Stimulated activated CD4-positive, alpha-beta T cell treated with anti-CD3 and anti-CD28 coated beads, Interleukin-2, amount 100 ng/mL, for 48 hours (primary cell): ENCODE measurements around the gene APOA4.
"Not testable (repeated sequence)": the region's sequence is repeated elsewhere in the genome, so short reads cannot be mapped to it uniquely, and the experiment has no call there.

ENCODE experiments used
- DNase-seq, 2 donors: peaks; one replicate each; pipeline ENCODE4 v3.0.0-alpha.2; 2020

Gene APOA4

DNA sequence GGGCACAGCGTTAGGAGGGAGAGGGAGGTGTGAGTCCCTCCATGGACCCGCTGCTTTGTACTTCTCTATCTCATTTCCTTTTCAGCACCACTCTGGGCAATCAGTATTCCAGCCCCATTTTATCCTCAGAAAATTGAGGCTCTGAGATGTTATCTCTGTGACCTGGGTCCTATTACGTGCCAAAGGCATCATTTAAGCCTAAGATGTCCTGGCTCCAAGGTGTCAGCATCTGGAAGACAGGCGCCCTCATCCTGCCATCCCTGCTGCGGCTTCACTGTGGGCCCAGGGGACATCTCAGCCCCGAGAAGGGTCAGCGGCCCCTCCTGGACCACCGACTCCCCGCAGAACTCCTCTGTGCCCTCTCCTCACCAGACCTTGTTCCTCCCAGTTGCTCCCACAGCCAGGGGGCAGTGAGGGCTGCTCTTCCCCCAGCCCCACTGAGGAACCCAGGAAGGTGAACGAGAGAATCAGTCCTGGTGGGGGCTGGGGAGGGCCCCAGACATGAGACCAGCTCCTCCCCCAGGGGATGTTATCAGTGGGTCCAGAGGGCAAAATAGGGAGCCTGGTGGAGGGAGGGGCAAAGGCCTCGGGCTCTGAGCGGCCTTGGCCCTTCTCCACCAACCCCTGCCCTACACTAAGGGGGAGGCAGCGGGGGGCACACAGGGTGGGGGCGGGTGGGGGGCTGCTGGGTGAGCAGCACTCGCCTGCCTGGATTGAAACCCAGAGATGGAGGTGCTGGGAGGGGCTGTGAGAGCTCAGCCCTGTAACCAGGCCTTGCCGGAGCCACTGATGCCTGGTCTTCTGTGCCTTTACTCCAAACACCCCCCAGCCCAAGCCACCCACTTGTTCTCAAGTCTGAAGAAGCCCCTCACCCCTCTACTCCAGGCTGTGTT, 5.8 kb upstream of the APOA4 start:
- no peak for DNase-seq

DNA sequence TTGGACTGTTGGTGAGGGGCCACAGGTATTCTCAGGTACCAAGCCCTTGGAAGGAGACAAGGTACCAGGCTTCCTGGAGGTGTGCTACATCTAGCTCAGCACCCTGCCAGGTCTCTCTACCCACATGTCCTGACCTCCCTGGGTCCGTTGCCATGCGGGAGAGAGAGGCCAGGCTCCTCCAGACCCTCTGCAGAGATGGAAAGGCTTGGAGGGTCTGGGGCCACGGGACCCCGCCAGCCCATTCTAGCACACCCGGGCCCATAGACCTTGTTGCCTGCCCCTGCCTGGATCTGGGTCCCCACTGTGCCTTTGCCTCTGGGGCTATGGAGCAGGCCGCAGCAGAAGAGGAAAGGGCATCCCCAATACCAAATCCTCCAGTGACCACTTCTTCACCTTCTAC, 4.4 kb upstream of the APOA4 start:
- DNase-seq, result no peak

DNA sequence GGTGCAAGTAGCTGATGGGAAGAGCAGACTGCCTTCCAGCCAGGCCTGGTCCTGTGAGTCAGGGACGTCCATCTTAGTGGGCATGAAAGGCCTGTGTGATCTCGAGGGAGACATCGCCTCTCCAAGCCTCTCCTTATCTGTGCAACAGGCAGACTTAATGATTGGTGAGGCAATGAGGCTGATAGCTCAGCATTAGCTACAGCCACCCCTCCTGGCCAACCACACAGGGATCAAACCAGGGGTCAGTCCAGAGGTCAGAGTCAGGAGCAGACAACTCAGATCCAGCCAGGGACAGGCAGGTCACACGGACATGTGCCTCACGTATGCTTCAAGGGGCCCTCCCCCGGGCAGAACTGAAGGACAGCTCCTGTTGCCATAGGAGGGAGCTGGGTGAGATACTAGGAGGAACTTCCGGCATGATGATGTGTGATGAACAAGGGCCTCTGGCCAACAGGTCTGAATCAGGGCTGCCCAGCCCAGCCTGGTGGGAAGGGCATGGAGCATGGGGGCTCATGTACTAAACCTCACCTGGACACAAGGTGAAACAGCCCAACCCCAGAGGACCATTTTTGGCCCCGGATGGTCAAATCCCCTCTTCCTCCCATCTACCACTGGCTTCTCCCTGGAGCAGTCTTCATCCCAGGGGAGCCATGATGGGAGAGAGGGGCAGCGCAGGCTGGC, 3.8 kb upstream of the APOA4 start:
- DNase-seq, result no peak

DNA sequence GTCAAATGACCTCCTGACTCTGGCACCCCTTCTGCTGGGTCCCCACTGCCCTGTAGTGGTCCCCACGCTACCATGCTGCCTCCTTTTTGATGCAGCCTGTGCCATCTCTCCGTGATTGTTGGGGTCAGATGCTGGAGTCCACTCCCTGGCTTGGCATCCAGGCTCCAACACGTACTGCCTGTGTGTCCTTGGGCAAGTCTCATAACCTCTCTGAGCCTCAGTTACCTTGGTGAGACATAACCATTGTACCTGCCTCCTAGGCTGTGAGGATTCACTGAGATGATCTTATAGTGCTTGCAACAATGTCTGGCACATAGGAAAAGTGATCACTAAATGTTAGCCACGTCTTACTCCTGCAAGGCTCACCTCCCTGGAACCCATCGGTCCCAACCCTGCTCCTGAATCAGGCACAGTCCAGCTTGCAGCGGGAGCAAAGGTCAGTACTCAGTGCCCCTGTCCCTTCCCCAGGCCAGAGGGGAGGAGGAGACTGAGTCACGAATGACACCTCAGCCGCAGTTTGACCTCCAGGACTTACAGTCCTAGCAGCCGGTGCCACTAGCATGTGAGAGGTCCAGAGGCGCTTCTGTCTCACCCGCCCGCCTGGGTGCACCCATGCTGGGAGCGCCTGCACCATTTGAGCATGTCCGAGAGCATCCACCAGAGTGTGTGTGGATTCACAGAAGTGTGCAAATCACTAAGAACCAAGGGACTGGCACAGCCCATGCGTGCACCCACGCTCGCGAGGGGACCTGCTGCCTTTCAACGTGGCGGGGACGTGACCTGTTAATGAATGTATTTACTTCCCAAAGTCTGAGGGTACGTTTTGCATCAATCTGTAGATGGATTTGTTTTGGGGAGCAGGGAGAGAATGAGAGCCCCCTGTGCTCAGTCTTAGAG, 3.0 kb upstream of the APOA4 start:
- DNase-seq, result no peak

DNA sequence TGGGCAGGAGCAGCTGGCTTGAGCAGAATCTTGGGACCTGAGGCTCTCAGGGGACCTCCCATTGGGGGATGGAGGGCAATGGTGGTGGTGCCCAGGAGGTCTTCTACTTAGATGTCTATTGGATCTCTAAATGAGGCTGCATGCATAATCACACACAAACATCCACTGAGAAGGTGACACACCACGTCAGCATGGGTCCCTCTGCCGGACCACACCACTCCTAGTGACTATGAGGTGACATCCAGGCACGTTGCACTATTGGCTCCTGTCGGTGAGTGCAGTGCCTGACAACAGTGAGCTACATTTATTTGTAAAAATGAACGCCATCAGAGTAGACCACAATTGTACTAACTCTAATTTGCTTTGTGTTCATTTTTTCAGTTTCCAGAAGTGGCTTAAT, 2.3 kb upstream of the APOA4 start:
- DNase-seq, result no peak

DNA sequence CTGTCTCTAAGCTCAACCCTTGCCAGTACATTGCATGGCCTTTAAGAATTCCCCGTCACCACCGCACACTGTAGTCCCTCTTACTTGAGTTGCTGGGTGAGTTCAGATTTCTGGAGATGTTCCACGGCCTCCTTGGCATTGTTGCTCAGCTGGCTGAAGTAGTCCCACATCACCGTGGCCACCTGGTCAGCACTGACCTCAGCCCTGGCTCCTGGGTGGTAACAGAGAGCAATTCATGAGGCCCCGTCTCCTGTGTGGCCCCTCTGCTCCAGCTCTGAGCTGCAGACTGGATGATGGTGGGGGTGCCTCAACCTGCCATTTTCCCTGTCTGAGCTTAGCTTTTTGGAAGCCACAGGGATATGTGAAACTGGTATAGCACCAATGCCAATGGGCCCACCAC, 529 bp downstream of the APOA4 start:
- DNase-seq, result no peak

DNA sequence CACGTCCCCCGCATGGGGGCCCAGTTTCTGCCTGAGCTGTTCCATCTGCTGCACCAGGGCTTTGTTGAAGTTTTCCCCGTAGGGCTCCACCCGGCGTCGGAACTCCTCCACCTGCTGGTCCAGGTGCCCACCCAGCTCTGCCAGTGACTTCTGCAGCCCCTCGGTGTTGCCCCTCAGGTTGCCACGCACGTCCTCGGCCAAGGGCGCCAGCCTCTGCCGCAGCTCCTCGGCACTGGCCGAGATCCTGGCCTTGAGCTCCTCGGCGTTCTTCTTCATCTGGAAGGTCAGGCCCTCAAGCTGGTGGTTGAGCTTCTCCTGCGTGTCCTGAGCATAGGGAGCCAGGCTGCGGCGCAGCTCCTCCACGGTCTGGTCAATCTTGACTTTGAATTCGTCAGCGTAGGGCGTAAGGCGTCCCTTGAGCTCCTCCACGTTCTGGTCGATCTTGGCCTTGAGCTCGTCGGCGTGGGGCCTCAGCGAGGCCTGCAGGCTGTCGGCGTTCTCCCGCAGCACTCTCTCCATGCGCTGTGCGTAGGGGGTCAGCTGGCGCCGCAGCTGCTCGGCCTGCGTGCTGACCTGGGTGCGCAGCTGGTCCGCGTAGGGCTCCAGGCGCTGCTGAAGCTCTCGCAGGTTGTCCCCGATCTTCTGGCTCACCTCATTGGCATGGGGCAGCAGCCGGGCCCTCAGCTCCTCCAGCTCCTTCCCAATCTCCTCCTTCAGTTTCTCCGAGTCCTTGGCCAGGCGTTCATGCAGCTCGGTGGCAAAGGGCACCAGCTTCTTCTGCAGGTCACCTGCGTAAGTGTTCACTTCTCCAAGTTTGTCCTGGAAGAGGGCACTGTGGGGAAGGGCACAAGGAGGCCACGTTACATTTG, 1.8 kb downstream of the APOA4 start:
- DNase-seq, result no peak

DNA sequence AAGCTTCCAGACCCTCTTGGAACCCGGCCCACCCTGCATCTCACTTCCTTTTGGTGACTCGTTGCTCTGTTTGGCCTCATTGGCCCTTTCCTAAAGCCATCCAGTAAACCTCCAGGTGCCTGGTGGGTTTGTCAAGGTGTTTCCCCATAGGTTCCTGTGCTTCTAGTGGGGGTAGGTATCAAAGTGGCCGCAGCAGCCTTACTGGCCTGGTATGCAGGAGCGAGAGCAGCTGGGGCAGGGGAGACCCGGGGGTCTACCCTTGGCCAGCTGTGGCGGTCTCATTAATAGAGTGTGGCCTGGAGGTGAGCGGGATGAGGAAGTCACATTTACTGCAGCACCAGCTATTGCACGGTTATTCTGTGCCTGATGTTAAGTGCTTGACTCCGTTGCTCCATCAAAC, 4.1 kb downstream of the APOA4 start:
- no peak for DNase-seq

DNA sequence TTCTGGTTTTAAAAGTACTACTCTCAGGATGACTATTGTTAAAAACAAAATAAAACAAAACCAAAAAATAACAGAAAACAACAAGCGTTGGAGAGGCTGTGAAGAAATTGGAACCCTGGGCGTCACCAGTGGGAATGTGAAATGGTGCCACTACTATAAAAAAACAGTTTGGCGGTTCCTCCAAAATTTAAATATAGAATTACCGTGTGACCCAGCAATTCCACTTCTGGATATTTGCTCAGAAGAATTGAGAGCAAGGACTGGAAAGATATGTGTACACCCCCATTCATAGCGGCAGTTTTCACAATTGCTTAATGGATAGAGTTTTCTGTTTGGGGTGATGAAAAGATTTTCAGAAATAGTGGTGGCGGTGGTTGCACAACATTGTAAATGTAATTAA, 8.6 kb downstream of the APOA4 start:
- no peak for DNase-seq

DNA sequence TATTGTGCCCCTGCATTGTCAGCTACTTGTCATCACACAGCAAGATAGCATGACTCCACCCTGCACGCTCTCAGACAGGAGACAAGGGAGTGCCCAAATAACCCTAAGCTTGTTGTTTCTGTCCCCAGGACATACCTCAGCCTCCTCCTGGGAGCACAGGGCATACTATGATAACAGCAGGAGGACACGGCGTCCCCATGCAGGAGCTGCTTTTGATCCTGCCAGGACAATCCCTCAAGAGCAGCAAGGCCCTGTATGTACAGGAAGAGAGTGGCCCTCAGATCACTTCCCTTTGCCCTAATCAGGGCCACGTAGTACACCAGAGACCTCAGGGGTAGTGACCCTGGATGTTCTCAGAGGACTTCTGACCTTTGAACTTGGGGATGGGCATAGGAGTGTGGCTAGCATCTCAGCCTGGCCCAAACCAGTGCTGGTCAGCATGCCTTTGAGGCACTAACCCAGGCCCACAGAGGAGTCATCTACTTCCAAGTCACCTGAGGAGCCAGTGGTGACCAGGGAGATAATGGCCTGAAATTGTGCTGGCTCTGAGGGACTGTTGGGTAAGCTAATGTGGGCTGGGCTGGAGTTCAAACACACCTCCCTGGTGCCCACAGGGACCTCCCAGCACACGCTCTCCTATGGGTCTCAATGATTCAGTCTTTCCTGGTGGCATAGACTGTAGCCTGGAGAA, 9.2 kb downstream of the APOA4 start:
- no peak for DNase-seq

DNA sequence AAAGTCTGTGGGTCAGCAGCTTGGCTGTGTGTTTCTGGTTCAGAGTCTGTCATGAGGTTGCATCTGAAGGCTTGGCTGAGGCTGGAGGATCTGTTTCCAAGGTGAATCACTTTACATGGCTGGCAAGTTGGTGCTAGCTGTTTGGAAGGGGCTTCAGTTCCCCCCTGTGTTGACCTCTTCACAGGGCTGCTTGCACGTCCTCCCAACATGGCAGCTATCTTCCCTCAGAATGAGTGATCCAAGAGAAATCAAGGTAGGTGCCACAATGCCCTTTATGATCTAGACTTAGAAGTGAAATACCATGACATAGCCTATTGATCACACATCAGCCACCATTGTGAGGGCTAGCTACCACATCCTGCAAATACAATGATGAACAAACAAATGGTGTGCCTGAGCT, 9.9 kb downstream of the APOA4 start:
- DNase-seq, result no peak

DNA sequence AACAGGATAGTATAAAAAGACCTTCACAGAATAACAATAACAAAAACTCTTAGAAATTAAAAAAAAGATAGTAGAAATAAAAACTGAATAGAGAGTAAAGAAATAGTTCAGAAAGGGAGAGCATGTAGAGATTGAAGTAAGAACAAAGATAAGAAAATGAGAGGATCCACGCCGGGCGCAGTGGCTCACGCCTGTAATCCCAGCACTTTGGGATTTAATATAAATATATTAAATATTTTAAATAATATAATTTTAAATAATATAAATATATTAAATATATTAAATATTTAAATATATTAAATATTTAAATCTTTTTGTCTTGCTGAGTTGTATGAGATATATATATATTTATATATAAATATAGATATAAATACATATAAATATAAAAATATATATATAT, 11.0 kb downstream of the APOA4 start:
- DNase-seq, result no peak

DNA sequence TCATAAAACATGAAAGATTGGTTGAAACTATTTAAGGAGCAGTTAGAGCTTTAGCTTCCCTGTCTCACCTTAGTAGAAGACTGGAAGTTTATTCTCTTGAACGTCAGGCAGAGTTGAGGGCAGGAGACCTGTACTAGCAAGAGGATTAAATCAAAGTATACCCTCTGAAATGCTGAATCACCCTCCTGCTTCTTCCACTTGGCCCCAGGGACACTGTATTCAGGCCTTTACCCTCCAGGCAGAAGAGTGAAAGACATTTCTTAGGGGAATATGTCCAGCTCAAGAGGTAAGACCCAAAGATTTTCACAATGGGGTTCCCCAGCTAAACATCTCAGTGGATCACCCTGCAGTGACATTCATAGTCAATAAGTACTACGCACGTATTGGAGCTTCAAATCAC, 11.9 kb downstream of the APOA4 start:
- DNase-seq, result no peak

DNA sequence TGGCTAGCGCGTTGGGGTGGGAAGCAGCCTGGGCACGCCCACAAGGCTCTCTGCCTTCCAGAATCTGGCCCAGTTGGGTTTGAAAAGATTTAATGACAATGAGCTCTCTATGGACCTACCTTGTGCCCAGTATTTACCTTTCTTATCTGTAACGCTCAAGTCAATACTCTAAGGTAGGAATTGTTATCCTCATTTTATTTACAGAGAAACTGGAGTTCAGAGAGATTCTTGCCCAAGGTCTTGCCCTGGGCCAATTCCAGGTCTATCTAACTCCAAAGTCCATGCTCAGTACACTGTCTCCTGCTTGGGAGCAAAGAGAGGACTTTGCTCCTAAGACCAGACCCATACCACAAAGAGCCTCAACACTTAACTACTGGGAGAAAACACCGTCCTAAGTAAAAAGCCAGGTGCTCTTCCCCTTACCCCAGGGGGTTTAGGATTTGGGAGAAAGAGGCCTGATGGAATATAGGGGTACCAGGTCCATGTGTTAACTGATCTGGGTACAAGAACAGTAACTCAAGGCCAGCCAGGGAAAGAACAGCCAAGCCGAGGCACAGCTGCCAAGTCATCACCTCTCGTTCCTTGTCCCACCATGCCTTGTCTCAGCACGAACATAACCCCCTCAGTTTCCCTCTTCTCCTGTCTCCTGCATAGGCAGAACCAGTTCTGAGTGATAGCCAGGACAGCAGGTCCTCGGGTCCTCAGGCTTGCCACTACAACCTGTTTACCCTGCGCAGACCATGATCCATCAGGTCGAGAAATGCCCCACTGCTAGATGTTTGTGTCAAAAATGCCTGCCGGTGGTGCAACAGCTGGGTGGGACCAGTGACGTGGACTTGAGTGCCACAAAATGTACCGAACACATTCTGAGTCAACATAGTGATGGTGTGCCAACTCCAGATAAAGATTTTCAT, 14.6 kb downstream of the APOA4 start:
- DNase-seq, result no peak

DNA sequence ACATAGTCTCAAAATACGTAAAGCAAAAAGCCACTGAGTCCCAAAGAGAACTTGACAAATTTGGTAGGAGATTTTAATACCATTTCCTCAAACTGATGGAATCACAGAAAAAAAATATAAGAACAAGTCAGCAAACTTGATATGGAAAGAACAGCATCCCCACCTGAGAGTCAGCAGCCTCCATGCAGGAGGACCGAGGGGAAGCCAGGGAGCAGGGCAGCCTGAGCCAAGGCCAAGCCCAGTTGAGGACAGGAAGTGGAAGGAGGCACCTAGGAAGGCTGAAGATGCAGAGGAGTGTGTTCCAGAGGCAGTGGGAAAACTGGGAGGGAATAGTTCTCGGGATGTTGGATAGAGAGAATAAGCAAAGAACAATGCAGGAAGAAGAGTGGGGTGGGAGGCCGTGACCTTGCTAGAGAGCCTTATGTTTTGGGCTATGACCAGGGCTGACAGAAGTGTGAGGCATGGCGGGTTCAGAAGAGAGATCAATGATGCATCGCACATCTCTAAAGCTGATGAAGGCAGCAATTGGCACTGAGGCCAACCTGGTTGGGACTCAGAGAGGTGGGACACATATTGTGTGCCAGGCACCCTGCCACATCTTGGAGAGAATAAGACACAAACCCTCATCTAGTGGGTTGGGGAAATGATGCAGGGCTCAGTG, 15.4 kb downstream of the APOA4 start:
- DNase-seq, result no peak

DNA sequence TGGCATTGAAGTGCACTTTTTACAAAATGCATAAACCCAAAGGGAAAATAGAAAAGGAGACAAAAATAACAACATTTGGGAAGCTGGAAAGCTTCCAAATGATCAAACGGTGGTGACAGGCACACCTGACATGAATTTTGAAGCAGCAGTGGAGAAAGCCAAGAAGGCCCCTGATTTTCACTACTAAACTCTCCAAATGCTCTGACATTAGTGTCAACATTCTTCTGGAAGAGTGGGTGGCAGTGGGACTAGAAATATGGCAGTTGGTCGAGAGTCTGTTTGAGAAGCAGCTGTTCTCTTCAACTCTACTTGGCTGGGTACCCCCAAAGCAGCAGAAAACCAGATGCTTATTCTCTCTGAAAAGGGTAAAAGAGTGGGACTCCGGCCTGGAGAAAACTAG, 19.1 kb downstream of the APOA4 start:
- no peak for DNase-seq

DNA sequence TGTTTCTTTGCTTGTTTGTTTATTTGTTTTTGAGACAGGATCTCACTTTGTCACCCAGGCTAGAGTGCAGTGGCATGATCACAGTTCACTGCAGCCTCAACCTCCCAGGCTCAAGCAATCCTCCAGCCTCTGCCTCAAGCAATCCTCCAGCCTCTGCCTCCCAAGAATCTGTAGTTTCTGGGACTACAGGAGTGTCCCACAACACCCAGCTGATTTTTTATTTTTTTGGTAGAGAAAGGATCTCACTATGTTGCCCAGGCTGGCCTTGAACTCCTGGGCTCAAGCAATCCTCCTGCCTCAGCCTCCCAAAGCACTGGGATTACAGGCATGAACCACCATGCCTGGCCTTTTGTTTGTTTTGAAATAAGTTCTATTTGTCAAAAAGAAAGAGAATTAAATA, 21.4 kb downstream of the APOA4 start:
- DNase-seq, result not testable (repeated sequence)

DNA sequence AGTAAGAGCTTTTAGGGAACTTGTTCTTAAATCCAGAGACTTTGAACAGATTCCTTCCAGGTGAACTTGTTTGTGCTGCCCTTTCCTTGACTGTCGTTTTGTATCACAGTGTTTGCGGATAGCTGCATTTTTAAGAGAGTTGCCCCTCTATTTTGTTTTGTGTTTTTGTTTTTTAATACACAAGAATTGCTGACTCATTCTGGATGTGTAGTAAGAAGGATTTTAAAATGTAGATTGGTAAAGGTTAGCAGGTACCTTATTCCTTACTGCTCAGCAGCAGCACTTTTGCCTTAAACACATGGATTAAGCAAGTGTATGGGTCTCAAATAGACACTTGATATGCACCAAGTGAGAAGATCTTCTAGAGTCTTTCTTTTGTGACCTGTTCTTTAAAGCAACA, 22.5 kb downstream of the APOA4 start:
- DNase-seq, result no peak

DNA sequence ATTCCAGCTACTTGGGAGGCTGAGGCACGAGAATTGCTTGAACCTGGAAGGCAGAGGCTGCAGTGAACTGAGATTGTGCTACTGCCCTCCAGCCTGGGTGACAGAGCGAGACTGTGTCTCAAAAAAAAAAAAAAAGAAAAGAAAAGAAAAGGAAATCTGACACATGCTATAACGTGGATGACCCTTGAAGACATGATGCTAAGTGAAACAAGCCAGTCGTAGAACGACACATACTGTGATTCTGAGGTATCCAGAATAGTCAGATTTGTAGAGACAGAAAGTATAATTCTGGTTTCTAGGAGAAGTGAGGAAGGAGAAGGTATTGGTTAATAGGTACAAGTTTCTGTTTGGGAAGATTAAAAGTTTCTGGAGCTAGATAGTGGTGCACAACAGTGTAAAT, 24.7 kb downstream of the APOA4 start:
- no peak for DNase-seq

DNA sequence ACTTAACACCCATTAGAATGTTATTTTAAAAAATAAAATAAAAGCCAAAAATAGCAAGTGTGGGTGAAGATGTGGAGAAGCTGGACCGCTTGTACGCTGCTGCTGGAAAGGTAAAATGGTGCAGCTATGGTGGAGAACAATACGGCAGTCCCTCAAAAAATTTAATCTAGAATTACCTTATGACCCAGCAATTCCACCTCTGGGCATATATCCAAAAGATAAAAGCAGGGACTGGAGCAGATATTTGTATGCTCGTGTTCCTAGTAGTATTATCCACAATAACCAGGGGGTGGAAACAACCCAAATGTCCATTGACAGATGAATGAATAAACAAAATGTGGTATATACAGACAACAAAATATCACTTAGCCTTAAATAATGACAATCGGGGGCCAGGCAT, 25.3 kb downstream of the APOA4 start:
- no peak for DNase-seq
